HEK293T (cell line): ENCODE data around the gene MACROD2.

Source experiments
- CTCF ChIA-PET: fragments of 350-600 bp; formaldehyde crosslinking; extraction: SDS; loops from one replicate; lab custom pipeline; 2021; ENCODE audit warnings: antibody characterized with exemption, inconsistent platforms; lab: Yijun Ruan, JAX
- POLR2A ChIA-PET: fragments of 350-600 bp; formaldehyde crosslinking; extraction: SDS; loops from one replicate; lab custom pipeline; 2020; ENCODE audit warnings: antibody characterized with exemption, inconsistent platforms; lab: Yijun Ruan, JAX
- DNase-seq: peaks from one replicate; pipeline ENCODE4 v3.0.0; 2012; ENCODE audit warnings: mixed read lengths; ENCODE audit errors: extremely low spot score
- ARNT ChIP-seq: fragments of 450-650 bp; IDR thresholded peaks from 2 replicates; pipeline ENCODE4 v1.6.1; 2017; ENCODE audit warnings: mild to moderate bottlenecking
- BHLHE40 ChIP-seq: fragments of 450-650 bp; IDR thresholded peaks from 2 replicates; pipeline ENCODE4 v1.6.1; 2016; ENCODE audit warnings: mild to moderate bottlenecking, moderate library complexity, borderline replicate concordance
- CTBP1 ChIP-seq: fragments of 450-650 bp; IDR thresholded peaks from 2 replicates; pipeline ENCODE4 v1.6.1; 2016; ENCODE audit warnings: borderline replicate concordance
- ELF4 ChIP-seq: fragments of 450-650 bp; IDR thresholded peaks from 2 replicates; pipeline ENCODE4 v1.6.1; 2017; ENCODE audit warnings: antibody characterized with exemption
- FOXA1 ChIP-seq: fragments of 450-650 bp; IDR thresholded peaks from 2 replicates; pipeline ENCODE4 v1.6.1; 2016; ENCODE audit warnings: mild to moderate bottlenecking
- FOXK2 ChIP-seq: fragments of 450-650 bp; IDR thresholded peaks from 2 replicates; pipeline ENCODE4 v1.6.1; 2016; ENCODE audit warnings: mild to moderate bottlenecking
- FOXM1 ChIP-seq: fragments of 450-650 bp; IDR thresholded peaks from 2 replicates; pipeline ENCODE4 v1.6.1; 2017; ENCODE audit warnings: mild to moderate bottlenecking, borderline replicate concordance
- HDGF ChIP-seq: fragments of 450-650 bp; IDR thresholded peaks from 2 replicates; pipeline ENCODE4 v1.6.1; 2017; ENCODE audit warnings: antibody characterized with exemption, borderline replicate concordance
- L3MBTL2 ChIP-seq: fragments of 450-650 bp; conservative IDR thresholded peaks from 2 replicates; pipeline ENCODE4 v1.6.1; 2016; ENCODE audit warnings: mild to moderate bottlenecking
- LEF1 ChIP-seq: fragments of 450-650 bp; IDR thresholded peaks from 2 replicates; pipeline ENCODE4 v1.6.1; 2017; ENCODE audit warnings: mild to moderate bottlenecking, borderline replicate concordance
- NFRKB ChIP-seq: fragments of 450-650 bp; IDR thresholded peaks from 2 replicates; pipeline ENCODE4 v1.6.1; 2016; ENCODE audit warnings: mild to moderate bottlenecking, moderate library complexity
- PKNOX1 ChIP-seq: fragments of 450-650 bp; IDR thresholded peaks from 2 replicates; pipeline ENCODE4 v1.6.1; 2016
- SP1 ChIP-seq: fragments of 450-650 bp; IDR thresholded peaks from 2 replicates; pipeline ENCODE4 v1.6.1; 2017
- SUZ12 ChIP-seq: fragments of 450-650 bp; IDR thresholded peaks from 2 replicates; pipeline ENCODE4 v1.6.1; 2016; ENCODE audit warnings: mild to moderate bottlenecking
- TARDBP ChIP-seq: fragments of 450-650 bp; IDR thresholded peaks from 2 replicates; pipeline ENCODE4 v1.6.1; 2016
- ZNF384 ChIP-seq: fragments of 450-650 bp; IDR thresholded peaks from 2 replicates; pipeline ENCODE4 v1.6.1; 2016

The MACROD2 gene

GRCh38 chr20:15708984-15709598, 1713.8 kb downstream of the MACROD2 start:
- POLR2A ChIA-PET = no interaction called here
- DNase-seq = peak; percentile 71
- CTCF ChIA-PET = interaction anchor here (0.6 to 1.8 kb wide), 3 partner anchors 10 to 175 kb away, joined by 3 to 4 read pairs (median 3); no protein-coding TSS in a partner anchor
- TF ChIP-seq HDGF (no peak), PKNOX1 (no peak), SUZ12 (no peak), SP1 (no peak), L3MBTL2 (no peak), ELF4 (no peak), LEF1 (no peak), ARNT (no peak)

GRCh38 chr20:15710636-15711035, 1715.3 kb downstream of the MACROD2 start:
- ChIA-PET CTCF (no interaction called here), POLR2A (no interaction called here)
- no peak for TF ChIP-seq SP1
- no peak for TF ChIP-seq NFRKB
- no peak for TF ChIP-seq HDGF
- TF ChIP-seq ZNF384 = no peak
- no peak for TF ChIP-seq FOXA1
- no peak for TF ChIP-seq SUZ12
- no peak for TF ChIP-seq L3MBTL2
- TF ChIP-seq LEF1 = no peak
- TF ChIP-seq ELF4 = no peak
- no peak for TF ChIP-seq FOXK2
- TF ChIP-seq TARDBP = no peak
- TF ChIP-seq ARNT = no peak
- TF ChIP-seq PKNOX1 = no peak
- TF ChIP-seq CTBP1 = no peak
- DNase-seq = no peak

GRCh38 chr20:15711177-15711576, 1715.9 kb downstream of the MACROD2 start:
- no peak for TF ChIP-seq PKNOX1
- no peak for TF ChIP-seq SUZ12
- no peak for TF ChIP-seq BHLHE40
- TF ChIP-seq SP1 = no peak
- TF ChIP-seq ELF4 = no peak
- TF ChIP-seq LEF1 = no peak
- no peak for TF ChIP-seq FOXK2
- ChIA-PET CTCF (no interaction called here), POLR2A (no interaction called here)
- DNase-seq = no peak

- POLR2A ChIA-PET = no interaction called here
- TF ChIP-seq TARDBP (no peak), L3MBTL2 (no peak)
- CTCF ChIA-PET = no interaction called here
- DNase-seq = no peak
Measured at GRCh38 chr20:15716256-15716655, 1720.9 kb downstream of the MACROD2 start.

GRCh38 chr20:15726416-15726815, 1731.1 kb downstream of the MACROD2 start:
- no peak for DNase-seq
- POLR2A ChIA-PET = no interaction called here
- CTCF ChIA-PET = no interaction called here
- TF ChIP-seq PKNOX1 (no peak), BHLHE40 (no peak), L3MBTL2 (no peak), FOXA1 (no peak), TARDBP (no peak), LEF1 (no peak), CTBP1 (no peak), NFRKB (no peak), ARNT (no peak), HDGF (no peak), FOXM1 (no peak), ELF4 (no peak), FOXK2 (no peak), ZNF384 (no peak), SP1 (no peak), SUZ12 (no peak)

GRCh38 chr20:15734052-15734451, 1738.7 kb downstream of the MACROD2 start:
- DNase-seq = no peak
- TF ChIP-seq L3MBTL2 = no peak
- no peak for TF ChIP-seq HDGF
- no peak for TF ChIP-seq NFRKB
- no peak for TF ChIP-seq FOXA1
- TF ChIP-seq PKNOX1 = no peak
- TF ChIP-seq ELF4 = no peak
- TF ChIP-seq SP1 = no peak
- no peak for TF ChIP-seq ARNT
- TF ChIP-seq BHLHE40 = no peak
- no peak for TF ChIP-seq LEF1
- TF ChIP-seq CTBP1 = no peak
- TF ChIP-seq SUZ12 = no peak
- TF ChIP-seq FOXK2 = no peak
- TF ChIP-seq FOXM1 = no peak
- no peak for TF ChIP-seq TARDBP
- no peak for TF ChIP-seq ZNF384
- POLR2A ChIA-PET = no interaction called here
- CTCF ChIA-PET = no interaction called here
